ENCODE results near the gene DLX5.

The DLX5 gene

GRCh38 chr7:97002555-97003261, 21.9 kb downstream of the DLX5 start:
- Histone ChIP-seq H3K27me3 (replicated peaks) (peaks cover 93% of the 10 kb centered on the region), H3K36me3 (replicated peaks) (no peaks in the 10 kb centered on the region), H3K27ac (no peak overlapping the region), H3K4me3 (ENCODE audit: low read depth, low read length) (no peak overlapping the region)
- no peak for TF ChIP-seq CTCF (IDR thresholded peaks at IDR 0.05; ENCODE audit: low read depth, low read length, missing control alignments)
- in situ Hi-C loops (cut with HindIII; ENCODE audit: low pct_ligation_motif_present, low sequenced_read_pairs) = no loop called here
- DNase-seq = no peak

- no peak for DNase-seq
- no peak overlapping the region for H3K27ac ChIP-seq
- no peak overlapping the region for H3K4me3 ChIP-seq (ENCODE audit: low read depth, low read length)
- H3K36me3 ChIP-seq (replicated peaks) = no peaks in the 10 kb centered on the region
- in situ Hi-C loops (cut with HindIII; ENCODE audit: low pct_ligation_motif_present, low sequenced_read_pairs) = no loop called here
- H3K27me3 ChIP-seq (replicated peaks) = peaks cover 93% of the 10 kb centered on the region
- TF ChIP-seq CTCF (IDR thresholded peaks at IDR 0.05; ENCODE audit: low read depth, low read length, missing control alignments) = no peak
Observed at GRCh38 chr7:97001656-97002554, 22.7 kb downstream of the DLX5 start.

GRCh38 chr7:97001221-97001620, 23.4 kb downstream of the DLX5 start:
- Histone ChIP-seq H3K36me3 (replicated peaks) (no peaks in the 10 kb centered on the region), H3K27me3 (replicated peaks) (peaks cover 95% of the 10 kb centered on the region), H3K27ac (no peak overlapping the region), H3K4me3 (ENCODE audit: low read depth, low read length) (no peak overlapping the region)
- in situ Hi-C loops (cut with HindIII; ENCODE audit: low pct_ligation_motif_present, low sequenced_read_pairs) = no loop called here
- no peak for TF ChIP-seq CTCF (IDR thresholded peaks at IDR 0.05; ENCODE audit: low read depth, low read length, missing control alignments)
- DNase-seq = no peak

- no peak for TF ChIP-seq CTCF (IDR thresholded peaks at IDR 0.05; ENCODE audit: low read depth, low read length, missing control alignments)
- Histone ChIP-seq H3K36me3 (replicated peaks) (no peaks in the 10 kb centered on the region), H3K4me3 (ENCODE audit: low read depth, low read length) (no peak overlapping the region), H3K27me3 (replicated peaks) (peaks cover 92% of the 10 kb centered on the region), H3K27ac (no peak overlapping the region)
- in situ Hi-C loops (cut with HindIII; ENCODE audit: low pct_ligation_motif_present, low sequenced_read_pairs) = no loop called here
- no peak for DNase-seq
Observed at GRCh38 chr7:96998744-96999143, 25.9 kb downstream of the DLX5 start.

GRCh38 chr7:96998333-96998732, 26.3 kb downstream of the DLX5 start:
- H3K27me3 ChIP-seq (replicated peaks) = peaks cover 92% of the 10 kb centered on the region
- H3K36me3 ChIP-seq (replicated peaks) = no peaks in the 10 kb centered on the region
- in situ Hi-C loops (cut with HindIII; ENCODE audit: low pct_ligation_motif_present, low sequenced_read_pairs) = no loop called here
- no peak overlapping the region for H3K4me3 ChIP-seq (ENCODE audit: low read depth, low read length)
- no peak for DNase-seq
- TF ChIP-seq CTCF (IDR thresholded peaks at IDR 0.05; ENCODE audit: low read depth, low read length, missing control alignments) = no peak
- no peak overlapping the region for H3K27ac ChIP-seq
